Measurements from ENCODE around the gene LRRC41. TPM values are rescaled to one million over a fixed set of nuclear protein-coding genes. Genes with fewer than 3 reads are reported as not detected.
A peak's percentile ranks its signal among the peaks of the same experiment; 100 is the strongest.

The LRRC41 gene
- total RNA-seq (10 to 100 TPM; 54.8 to 99.8 (median 74.1) TPM), polyA plus RNA-seq (10 to 100 TPM; 37.5 to 49.5 TPM)
- long read RNA-seq, donor 1, full-length matches to known transcripts: 378 of 518 reads
- long read RNA-seq, donor 1, partial matches to known transcripts: 90 of 518 reads
- long read RNA-seq, donor 1, other reads (novel, unspliced or antisense): 50 of 518 reads
- long read RNA-seq, donor 2, full-length matches to known transcripts: 22 of 1,017 reads
- long read RNA-seq, donor 2, partial matches to known transcripts: 940 of 1,017 reads
- long read RNA-seq, donor 2, other reads (novel, unspliced or antisense): 55 of 1,017 reads
- long read RNA-seq, donor 3, full-length matches to known transcripts: 207 of 273 reads
- long read RNA-seq, donor 3, partial matches to known transcripts: 26 of 273 reads
- long read RNA-seq, donor 3, other reads (novel, unspliced or antisense): 40 of 273 reads

GRCh38 chr1:46303038-46303871 lies at the start of gene LRRC41, which contains the start of gene UQCRH:
LRRC41 (minus strand) TSS chr1:46303616; CDS start chr1:46303322, 294 bp downstream.
UQCRH (plus strand) TSS chr1:46303698; CDS start chr1:46303767, 69 bp downstream.
- intact Hi-C loops (cut with DNase I): loop anchor here in 1 of 4 donors (5.0 kb wide), 1 partner anchor 39 kb away; the partner anchor contains the start of gene NSUN4

GRCh38 chr1:46352363-46352762 lies 48.9 kb upstream of the LRRC41 start:
- 81 to 93% (median 86%) methylated on average over 2 of the region's 2 CpGs for WGBS, 3 donors
- no peak for DNase-seq
- intact Hi-C loops (cut with DNase I): no loop called here
- Histone ChIP-seq H3K27me3 (no peaks in the 10 kb centered on the region), H3K4me3 (no peak overlapping the region), H3K9me3 (no peaks in the 10 kb centered on the region), H3K4me1 (ENCODE audit: insufficient read depth) (no peaks in the 10 kb centered on the region), H3K36me3 (no peaks in the 10 kb centered on the region), H3K27ac (no peak overlapping the region)
- TF ChIP-seq CTCF (IDR thresholded peaks at IDR 0.05) (no peak), EP300 (IDR thresholded peaks at IDR 0.05) (no peak), POLR2A (IDR thresholded peaks at IDR 0.05) (no peak)

More at GRCh38 chr1:46303038-46303871, at the start of gene LRRC41, which contains the start of gene UQCRH:
- H3K27ac ChIP-seq: peak within 1 kb of the TSS; percentile 94 to 97
- H3K4me3 ChIP-seq: peak within 1 kb of the TSS; percentile 88
- DNase-seq: peak; percentile 90 to 96 (median 93)
- TF ChIP-seq POLR2A (IDR thresholded peaks at IDR 0.05) (peak; percentile 67), EP300 (IDR thresholded peaks at IDR 0.05) (no peak), CTCF (IDR thresholded peaks at IDR 0.05) (peak in 1 of 3 donors; percentile 11)
- H3K27me3 ChIP-seq: no peaks in the 10 kb centered on the region
- 0 to 1% (median 0%) methylated on average over 52 to 61 of the region's 61 CpGs for WGBS, 3 donors
- no peaks in the 10 kb centered on the region for H3K36me3 ChIP-seq
- H3K9me3 ChIP-seq: no peaks in the 10 kb centered on the region
- H3K4me1 ChIP-seq (ENCODE audit: insufficient read depth): peaks cover 13% of the 10 kb centered on the region

GRCh38 chr1:46345281-46345680 lies 41.9 kb upstream of the LRRC41 start:
- H3K9me3 ChIP-seq: no peaks in the 10 kb centered on the region
- H3K36me3 ChIP-seq: no peaks in the 10 kb centered on the region
- no peak overlapping the region for H3K4me3 ChIP-seq
- no peaks in the 10 kb centered on the region for H3K27me3 ChIP-seq
- no peak for DNase-seq
- TF ChIP-seq EP300 (IDR thresholded peaks at IDR 0.05) (no peak), CTCF (IDR thresholded peaks at IDR 0.05) (no peak), POLR2A (IDR thresholded peaks at IDR 0.05) (no peak)
- H3K27ac ChIP-seq: no peak overlapping the region
- intact Hi-C loops (cut with DNase I): no loop called here
- H3K4me1 ChIP-seq (ENCODE audit: insufficient read depth): peaks cover 3% of the 10 kb centered on the region

GRCh38 chr1:46344481-46344880 lies 41.1 kb upstream of the LRRC41 start:
- WGBS, 3 donors: 74 to 85% (median 83%) methylated on average over 3 of the region's 3 CpGs
- intact Hi-C loops (cut with DNase I): loop anchor here in 1 of 4 donors (5.0 kb wide), 1 partner anchor 42 kb away; the partner anchor contains the start of genes LRRC41 and UQCRH
- Histone ChIP-seq H3K9me3 (no peaks in the 10 kb centered on the region), H3K27ac (no peak overlapping the region), H3K4me1 (ENCODE audit: insufficient read depth) (peaks cover 3% of the 10 kb centered on the region), H3K27me3 (no peaks in the 10 kb centered on the region), H3K36me3 (no peaks in the 10 kb centered on the region), H3K4me3 (no peak overlapping the region)
- no peak for DNase-seq
- TF ChIP-seq CTCF (IDR thresholded peaks at IDR 0.05) (no peak), POLR2A (IDR thresholded peaks at IDR 0.05) (no peak), EP300 (IDR thresholded peaks at IDR 0.05) (no peak)
